ENCODE measurements around the gene PHACTR2. TPM values are rescaled to one million over a fixed set of nuclear protein-coding genes. Genes with fewer than 3 reads are reported as not detected.
"Not testable (repeated sequence)": the region's sequence is repeated elsewhere in the genome, so short reads cannot be mapped to it uniquely, and the experiment has no call there.

PHACTR2 gene
- 10 to 100 TPM; 39.8 to 99.0 (median 49.3) TPM for total RNA-seq

GRCh38 chr6:143677891-143678791 lies at the start of gene PHACTR2:
Gene PHACTR2, plus strand, starts transcription at chr6:143677965. Its CDS starts 199 bp downstream, at chr6:143678164.
- Histone ChIP-seq H3K9me3 (no peaks in the 10 kb centered on the region), H3K4me1 (peaks cover 0 to 8% (median 0%) of the 10 kb centered on the region in 4 donors), H3K4me3 (peak within 1 kb of the TSS; percentile 52 to 75 (median 58)), H3K27me3 (no peaks in the 10 kb centered on the region), H3K27ac (peak within 1 kb of the TSS; percentile 74 to 89 (median 82)), H3K36me3 (no peaks in the 10 kb centered on the region)
- no peak for TF ChIP-seq CTCF (IDR thresholded peaks at IDR 0.05)
- no peak for TF ChIP-seq POLR2A (IDR thresholded peaks at IDR 0.05)
- peak; percentile 26 to 68 (median 68) for DNase-seq

GRCh38 chr6:143629104-143630080 lies 48.4 kb upstream of the PHACTR2 start:
- no peaks in the 10 kb centered on the region for H3K9me3 ChIP-seq
- TF ChIP-seq CTCF (IDR thresholded peaks at IDR 0.05) = no peak
- no peak for TF ChIP-seq POLR2A (IDR thresholded peaks at IDR 0.05)
- H3K27ac ChIP-seq = peak overlapping the region in 1 of 4 donors; percentile 21
- H3K4me3 ChIP-seq = no peak overlapping the region
- DNase-seq = no peak
- no peaks in the 10 kb centered on the region for H3K36me3 ChIP-seq
- H3K4me1 ChIP-seq = no peaks in the 10 kb centered on the region
- H3K27me3 ChIP-seq = no peaks in the 10 kb centered on the region

DNA sequence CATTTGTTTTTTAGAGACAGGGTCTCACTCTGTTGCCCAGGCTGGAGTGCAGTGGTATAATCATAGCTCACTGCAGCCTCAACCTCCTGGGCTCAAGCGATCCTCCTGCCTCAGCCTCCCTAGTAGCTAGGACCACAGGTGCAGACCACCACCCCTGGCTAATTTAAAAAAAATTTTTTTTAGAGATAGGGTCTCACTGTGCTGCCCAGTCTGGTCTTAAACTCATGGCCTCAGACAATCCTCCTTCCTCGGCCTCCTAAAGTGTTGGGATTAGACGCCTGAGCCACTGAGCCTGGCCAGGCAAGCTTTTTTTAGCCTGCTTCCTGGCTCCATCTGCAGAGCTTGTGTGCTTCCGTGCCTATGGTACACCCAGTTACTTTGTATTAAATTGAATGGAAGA lies 46.6 kb upstream of the PHACTR2 start:
- not testable (repeated sequence) for H3K27me3 ChIP-seq, H3K4me3 ChIP-seq, H3K36me3 ChIP-seq, H3K4me1 ChIP-seq, H3K9me3 ChIP-seq, DNase-seq, H3K27ac ChIP-seq

DNA sequence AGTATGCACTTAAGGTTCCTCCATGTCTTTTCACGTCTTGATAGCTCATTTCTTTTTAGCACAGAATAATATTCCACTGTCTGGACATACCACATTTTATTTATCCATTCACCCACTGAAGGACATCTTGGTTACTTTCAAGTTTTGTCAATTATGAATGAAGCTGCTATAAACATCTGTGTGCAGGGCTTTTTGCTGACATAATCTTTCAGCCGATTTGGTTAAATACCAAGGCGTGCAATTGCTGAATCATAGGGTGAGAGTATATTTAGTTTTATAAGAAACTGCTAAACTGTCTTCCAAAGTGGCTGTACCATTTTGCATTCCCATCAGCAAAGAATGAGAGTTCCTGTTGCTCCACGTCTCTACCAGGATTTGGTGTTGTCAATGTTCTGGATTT lies 44.9 kb upstream of the PHACTR2 start:
- H3K4me1 ChIP-seq = no peaks in the 10 kb centered on the region
- no peak overlapping the region for H3K4me3 ChIP-seq
- no peaks in the 10 kb centered on the region for H3K27me3 ChIP-seq
- H3K36me3 ChIP-seq = no peaks in the 10 kb centered on the region
- H3K9me3 ChIP-seq = no peaks in the 10 kb centered on the region
- no peak for DNase-seq
- TF ChIP-seq POLR2A (IDR thresholded peaks at IDR 0.05) (no peak), CTCF (IDR thresholded peaks at IDR 0.05) (no peak)
- H3K27ac ChIP-seq = no peak overlapping the region

DNA sequence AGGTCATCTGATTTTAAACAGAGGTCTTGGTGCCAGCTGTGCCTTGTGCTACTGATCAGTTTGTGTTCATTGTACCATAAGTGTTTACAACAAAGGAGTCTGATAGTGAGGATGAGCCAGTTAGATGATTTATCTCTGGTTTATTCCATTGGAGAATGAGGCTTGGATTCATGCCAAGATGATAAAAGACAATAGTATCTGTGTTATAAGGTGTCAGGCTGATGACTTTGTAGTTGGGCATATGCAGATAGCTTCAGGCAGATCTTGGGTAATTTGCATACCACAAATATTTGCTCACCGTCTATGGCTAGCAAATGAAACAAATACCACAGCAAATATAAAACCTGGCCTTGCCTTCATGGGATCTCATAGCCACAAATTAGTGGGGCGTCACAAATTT lies 43.3 kb upstream of the PHACTR2 start:
- Histone ChIP-seq H3K4me1 (no peaks in the 10 kb centered on the region), H3K4me3 (no peak overlapping the region), H3K27ac (no peak overlapping the region), H3K36me3 (no peaks in the 10 kb centered on the region), H3K27me3 (no peaks in the 10 kb centered on the region), H3K9me3 (no peaks in the 10 kb centered on the region)
- TF ChIP-seq CTCF (IDR thresholded peaks at IDR 0.05) = no peak
- TF ChIP-seq POLR2A (IDR thresholded peaks at IDR 0.05) = no peak
- DNase-seq = no peak
